WTC11 (cell line): Measurements from ENCODE around the gene PES1. TPM values are rescaled to one million over a fixed set of nuclear protein-coding genes. Genes with fewer than 3 reads are reported as not detected.

Experiments
- ATAC-seq: fragments of 200-7000 bp; cut with Tn5 transposase; 2 replicates; pipeline ENCODE4 v1.10.0; 2021; ENCODE audit warnings: mild to moderate bottlenecking, moderate library complexity
- CTCF ChIA-PET: fragments of 300-600 bp; sonication (Branson Sonifier 250); formaldehyde crosslinking; loops from one replicate; lab custom pipeline; 2021; ENCODE audit warnings: antibody characterized with exemption; lab: Charles Lee
- POLR2A ChIA-PET: fragments of 350-600 bp; sonication (Branson Sonifier 250); formaldehyde crosslinking; loops from one replicate; lab custom pipeline; 2021; ENCODE audit warnings: antibody characterized with exemption; lab: Charles Lee
- DNase-seq: peaks from one replicate; pipeline ENCODE4 v3.0.0; 2021; ENCODE audit warnings: low spot score
- H3K27ac Mint-ChIP-seq: 2 replicates; pipeline ENCODE4 v1.8.0; 2021; ENCODE audit warnings: mixed read lengths
- H3K27me3 Mint-ChIP-seq: 2 replicates; pipeline ENCODE4 v1.8.0; 2021; ENCODE audit warnings: low read depth, mild to moderate bottlenecking, moderate library complexity, mixed read lengths
- H3K36me3 Mint-ChIP-seq: 2 replicates; pipeline ENCODE4 v1.8.0; 2021; ENCODE audit warnings: mixed read lengths
- H3K4me1 Mint-ChIP-seq: 2 replicates; pipeline ENCODE4 v1.8.0; 2022; ENCODE audit warnings: mixed read lengths
- H3K4me3 Mint-ChIP-seq: 2 replicates; pipeline ENCODE4 v1.8.0; 2021; ENCODE audit warnings: mild to moderate bottlenecking, moderate library complexity, mixed read lengths
- H3K9me3 Mint-ChIP-seq: 2 replicates; pipeline ENCODE4 v1.8.0; 2021; ENCODE audit warnings: mixed read lengths
- CTCF ChIP-seq: fragments of 200-600 bp; IDR thresholded peaks from 2 replicates; pipeline ENCODE4 v1.8.0; 2022; ENCODE audit warnings: antibody characterized with exemption
- E2F1 ChIP-seq: sonication (generic); formaldehyde crosslinking; IDR thresholded peaks from 2 replicates; pipeline ENCODE4 v1.8.0; 2022; ENCODE audit warnings: mild to moderate bottlenecking, missing genetic modification reagents
- ELF4 ChIP-seq: sonication (generic); formaldehyde crosslinking; IDR thresholded peaks from 2 replicates; pipeline ENCODE4 v1.8.1; 2022; ENCODE audit warnings: low read depth, mild to moderate bottlenecking, moderate library complexity, missing genetic modification reagents
- ESRRA ChIP-seq: sonication (generic); formaldehyde crosslinking; IDR thresholded peaks from 2 replicates; pipeline ENCODE4 v1.8.1; 2022; ENCODE audit warnings: mild to moderate bottlenecking, missing genetic modification reagents, borderline replicate concordance
- GABPB1 ChIP-seq: sonication (generic); formaldehyde crosslinking; IDR thresholded peaks from 2 replicates; pipeline ENCODE4 v1.8.1; 2023; ENCODE audit warnings: mild to moderate bottlenecking, missing genetic modification reagents
- GRHL2 ChIP-seq: fragments of 250-450 bp; sonication (Bioruptor Pico); IDR thresholded peaks from 2 replicates; pipeline ENCODE4 v1.8.0; 2022; ENCODE audit warnings: mild to moderate bottlenecking, moderate library complexity; ENCODE audit not compliant: insufficient replicate concordance, severe bottlenecking
- HMGXB4 ChIP-seq: sonication (generic); formaldehyde crosslinking; IDR thresholded peaks from 2 replicates; pipeline ENCODE4 v1.8.1; 2023; ENCODE audit warnings: mild to moderate bottlenecking, moderate library complexity, missing genetic modification reagents
- KAT7 ChIP-seq: sonication (generic); formaldehyde crosslinking; IDR thresholded peaks from 2 replicates; pipeline ENCODE4 v1.8.1; 2023; ENCODE audit warnings: missing genetic modification reagents, mild to moderate bottlenecking, borderline replicate concordance
- MAX ChIP-seq: sonication (generic); formaldehyde crosslinking; IDR thresholded peaks from 2 replicates; pipeline ENCODE4 v1.8.0; 2022; ENCODE audit warnings: mild to moderate bottlenecking, missing genetic modification reagents
- MLX ChIP-seq: sonication (generic); formaldehyde crosslinking; IDR thresholded peaks from 2 replicates; pipeline ENCODE4 v1.8.1; 2023; ENCODE audit warnings: mild to moderate bottlenecking, missing genetic modification reagents, moderate library complexity
- PRDM15 ChIP-seq: sonication (generic); formaldehyde crosslinking; IDR thresholded peaks from 2 replicates; pipeline ENCODE4 v1.8.0; 2022; ENCODE audit warnings: missing genetic modification reagents
- PRRX2 ChIP-seq: fragments of 250-450 bp; sonication (Bioruptor Pico); IDR thresholded peaks from 2 replicates; pipeline ENCODE4 v1.8.0; 2021; ENCODE audit warnings: mild to moderate bottlenecking
- RELA ChIP-seq: sonication (generic); formaldehyde crosslinking; IDR thresholded peaks from 2 replicates; pipeline ENCODE4 v1.8.1; 2022; ENCODE audit warnings: missing genetic modification reagents, mild to moderate bottlenecking, borderline replicate concordance
- RORB ChIP-seq: fragments of 250-450 bp; sonication (Bioruptor Pico); IDR thresholded peaks from 2 replicates; pipeline ENCODE4 v1.9.0; 2021; ENCODE audit warnings: mild to moderate bottlenecking
- SOX15 ChIP-seq: fragments of 250-450 bp; sonication (Bioruptor Pico); IDR thresholded peaks from 2 replicates; pipeline ENCODE4 v1.9.0; 2021; ENCODE audit warnings: mild to moderate bottlenecking
- TEAD4 ChIP-seq: sonication (generic); formaldehyde crosslinking; IDR thresholded peaks from 2 replicates; pipeline ENCODE4 v1.8.0; 2022; ENCODE audit warnings: mild to moderate bottlenecking, missing genetic modification reagents
- USF1 ChIP-seq: sonication (generic); formaldehyde crosslinking; IDR thresholded peaks from 2 replicates; pipeline ENCODE4 v1.8.0; 2022; ENCODE audit warnings: mild to moderate bottlenecking, missing genetic modification reagents
- USF2 ChIP-seq: sonication (generic); formaldehyde crosslinking; IDR thresholded peaks from 2 replicates; pipeline ENCODE4 v1.8.1; 2023; ENCODE audit warnings: mild to moderate bottlenecking, missing genetic modification reagents, moderate library complexity
- ZMAT4 ChIP-seq: fragments of 250-450 bp; sonication (Bioruptor Pico); IDR thresholded peaks from 2 replicates; pipeline ENCODE4 v1.9.0; 2021; ENCODE audit warnings: mild to moderate bottlenecking
- ZNF281 ChIP-seq: sonication (generic); formaldehyde crosslinking; IDR thresholded peaks from 2 replicates; pipeline ENCODE4 v1.8.0; 2023; ENCODE audit warnings: mild to moderate bottlenecking, missing genetic modification reagents
- total RNA-seq: library from RNA; stranded (reverse); gene quantifications from 3 replicates; pipeline ENCODE4 v1.2.3, GENCODE V29; 2021

The PES1 gene
- total RNA-seq, 1 experiment from 2014 or later, result 128 TPM

- Mint-ChIP-seq H3K4me3 (no peak overlapping the region), H3K27me3 (no peaks in the 10 kb centered on the region), H3K4me1 (peaks cover 18% of the 10 kb centered on the region), H3K36me3 (peaks cover 56% of the 10 kb centered on the region), H3K9me3 (no peaks in the 10 kb centered on the region), H3K27ac (no peak overlapping the region)
- DNase-seq, result peak; percentile 23
- POLR2A ChIA-PET, result no interaction called here
- no peak for TF ChIP-seq RELA (CRISPR knock-in tag)
- TF ChIP-seq GABPB1 (CRISPR knock-in tag), result no peak
- TF ChIP-seq GRHL2 (CRISPR knock-in tag), result no peak
- TF ChIP-seq MAX (CRISPR knock-in tag), result no peak
- TF ChIP-seq RORB (CRISPR knock-in tag), result no peak
- TF ChIP-seq CTCF, result no peak
- no peak for TF ChIP-seq TEAD4 (CRISPR knock-in tag)
- no peak for TF ChIP-seq PRDM15 (CRISPR knock-in tag)
- no peak for TF ChIP-seq KAT7 (CRISPR knock-in tag)
- TF ChIP-seq MLX (CRISPR knock-in tag), result no peak
- TF ChIP-seq USF2 (CRISPR knock-in tag), result no peak
- ATAC-seq, result peak; percentile 66
- CTCF ChIA-PET, result interaction anchor here (0.6 to 1.3 kb wide), 6 partner anchors 11 to 142 kb away, joined by 3 to 9 read pairs (median 4); partner anchors contain the start of gene SLC35E4
These were observed 21.1 kb upstream of the PES1 start for GRCh38 chr22:30612789-30613188.

- Mint-ChIP-seq H3K27me3 (no peaks in the 10 kb centered on the region), H3K4me1 (peaks cover 29% of the 10 kb centered on the region), H3K36me3 (peaks cover 44% of the 10 kb centered on the region), H3K4me3 (no peak overlapping the region), H3K9me3 (no peaks in the 10 kb centered on the region), H3K27ac (no peak overlapping the region)
- TF ChIP-seq SOX15 (CRISPR knock-in tag) (no peak), USF1 (CRISPR knock-in tag) (no peak), ESRRA (CRISPR knock-in tag) (no peak), E2F1 (no peak), ZNF281 (no peak), ZMAT4 (CRISPR knock-in tag) (no peak), HMGXB4 (CRISPR knock-in tag) (no peak), PRRX2 (CRISPR knock-in tag) (no peak), ELF4 (CRISPR knock-in tag) (no peak)
- DNase-seq, result no peak
- ATAC-seq, result no peak
- POLR2A ChIA-PET, result no interaction called here
- CTCF ChIA-PET, result no interaction called here
These were observed 19.5 kb upstream of the PES1 start for GRCh38 chr22:30611197-30611596.
